ENCODE data around the gene IRF4. TPM values are rescaled to one million over a fixed set of nuclear protein-coding genes. Genes with fewer than 3 reads are reported as not detected.

IRF4 gene
- not detected for total RNA-seq

DNA sequence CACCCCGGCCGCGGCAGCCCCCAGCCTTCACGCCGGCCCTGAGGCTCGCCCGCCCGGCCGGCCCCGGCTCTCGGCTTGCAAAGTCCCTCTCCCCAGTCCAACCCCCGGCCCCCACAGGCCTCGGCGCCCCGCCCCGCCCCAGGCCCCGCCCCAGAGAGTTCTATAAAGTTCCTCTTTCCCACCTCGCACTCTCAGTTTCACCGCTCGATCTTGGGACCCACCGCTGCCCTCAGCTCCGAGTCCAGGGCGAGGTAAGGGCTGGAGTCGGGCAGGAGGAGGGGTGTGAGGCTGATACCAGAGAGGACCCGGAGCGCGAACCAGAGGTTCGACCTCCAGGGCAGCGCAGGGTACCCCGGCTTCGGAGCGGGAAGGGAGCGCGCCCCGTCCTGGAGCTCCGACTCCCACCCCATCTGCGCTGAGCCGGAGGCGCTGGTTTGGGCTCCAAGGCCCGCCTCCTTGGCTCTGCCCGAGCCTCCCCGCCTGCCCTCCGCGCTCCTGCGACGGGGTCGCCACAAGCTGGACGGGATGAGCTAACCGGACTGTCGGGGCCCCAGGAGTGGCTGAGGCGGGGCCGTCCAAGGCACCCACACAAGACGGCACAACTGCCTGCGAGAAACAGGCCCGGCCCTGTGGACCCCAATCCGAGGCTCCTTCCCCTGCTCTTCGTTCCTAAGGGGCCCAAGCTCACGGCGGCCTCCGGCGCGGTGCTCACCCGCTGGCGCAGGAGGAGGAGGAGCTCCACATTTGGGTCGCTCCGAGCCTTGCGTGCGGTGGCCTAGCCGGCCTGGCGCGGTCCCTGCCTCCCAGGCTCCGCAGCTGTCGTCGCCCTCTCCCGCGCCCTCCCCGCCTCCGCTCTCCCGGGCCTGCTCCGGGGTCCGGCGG is at the start of gene IRF4:
Gene IRF4 (plus strand): TSS at position 194 of the 882 bp plus-strand sequence. CDS start 1,401 bp downstream, outside the sequence.

Other genes with a start within 250 kb of the IRF4 start
- gene DUSP22, start 99.3 kb upstream of the IRF4 start, total RNA-seq = 30.2 TPM

Measured in diencephalon (tissue), 1 donor.